GM10248 (cell line): ENCODE data around the gene FIS1.

Source experiments
- CTCF ChIA-PET: fragments of 300-600 bp; sonication (Branson Sonifier 250); formaldehyde crosslinking; extraction: SDS; loops from one replicate; lab custom pipeline; 2021; ENCODE audit warnings: antibody characterized with exemption; lab: Yijun Ruan, JAX
- POLR2A ChIA-PET: fragments of 350-650 bp; sonication (Branson Sonifier 250); formaldehyde crosslinking; extraction: SDS; loops from one replicate; lab custom pipeline; 2020; ENCODE audit warnings: antibody characterized with exemption; lab: Yijun Ruan, JAX
- DNase-seq: peaks from one replicate; pipeline ENCODE4 v3.0.0; 2012; ENCODE audit errors: extremely low spot score
- TF ChIP-seq, protein P1 (sequence below): IDR thresholded peaks from 2 replicates; pipeline ENCODE4 v1.5.1; 2012; ENCODE audit warnings: mild to moderate bottlenecking, low read depth; ENCODE audit errors: extremely low read depth, missing control alignments, control extremely low read depth

The FIS1 gene

DNA sequence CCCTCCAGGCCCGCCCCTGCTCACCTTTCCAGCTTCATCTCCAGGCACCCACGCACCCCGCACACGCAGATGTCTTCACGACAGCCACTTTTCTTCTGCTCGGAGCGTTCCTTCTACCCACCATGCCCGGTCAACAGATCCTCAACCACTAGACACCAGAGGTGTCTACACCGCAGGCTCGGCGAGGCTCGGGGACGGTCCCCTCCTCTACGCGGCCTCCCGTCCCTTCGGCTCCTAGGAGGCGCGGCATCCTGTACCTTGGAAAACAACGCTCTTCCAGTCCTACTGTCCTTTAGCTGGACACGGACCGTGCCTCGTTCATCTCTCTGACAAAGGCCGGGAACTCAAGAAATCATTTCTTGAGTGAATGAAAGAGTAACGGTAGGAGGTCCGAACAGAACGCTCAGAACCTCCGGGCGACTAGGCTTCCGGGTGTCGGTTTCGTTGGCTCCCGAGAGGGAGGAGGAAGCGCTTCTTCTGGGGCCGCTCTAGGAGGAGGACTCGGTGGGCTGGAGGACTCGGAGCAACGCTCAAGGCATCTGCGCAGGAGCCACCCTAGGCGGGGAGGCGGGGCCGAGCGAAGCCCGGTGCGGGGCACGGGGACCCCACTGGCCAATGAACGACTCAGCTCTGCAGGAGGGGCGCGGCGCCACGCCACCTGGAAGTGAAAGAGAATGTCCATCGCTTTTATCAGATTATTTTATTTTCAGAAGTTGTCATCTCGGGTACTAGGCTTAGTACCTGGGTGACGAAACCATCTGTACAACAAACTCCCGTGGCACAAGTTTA lies 7.2 kb upstream of the FIS1 start:
- ChIA-PET POLR2A (no interaction called here), CTCF (interaction anchor here (0.8 to 4.5 kb wide), 5 partner anchors 8 to 108 kb away, joined by 3 to 30 read pairs (median 7); partner anchors contain the start of genes FIS1 and ZNHIT1)
- TF ChIP-seq, protein P1, sequence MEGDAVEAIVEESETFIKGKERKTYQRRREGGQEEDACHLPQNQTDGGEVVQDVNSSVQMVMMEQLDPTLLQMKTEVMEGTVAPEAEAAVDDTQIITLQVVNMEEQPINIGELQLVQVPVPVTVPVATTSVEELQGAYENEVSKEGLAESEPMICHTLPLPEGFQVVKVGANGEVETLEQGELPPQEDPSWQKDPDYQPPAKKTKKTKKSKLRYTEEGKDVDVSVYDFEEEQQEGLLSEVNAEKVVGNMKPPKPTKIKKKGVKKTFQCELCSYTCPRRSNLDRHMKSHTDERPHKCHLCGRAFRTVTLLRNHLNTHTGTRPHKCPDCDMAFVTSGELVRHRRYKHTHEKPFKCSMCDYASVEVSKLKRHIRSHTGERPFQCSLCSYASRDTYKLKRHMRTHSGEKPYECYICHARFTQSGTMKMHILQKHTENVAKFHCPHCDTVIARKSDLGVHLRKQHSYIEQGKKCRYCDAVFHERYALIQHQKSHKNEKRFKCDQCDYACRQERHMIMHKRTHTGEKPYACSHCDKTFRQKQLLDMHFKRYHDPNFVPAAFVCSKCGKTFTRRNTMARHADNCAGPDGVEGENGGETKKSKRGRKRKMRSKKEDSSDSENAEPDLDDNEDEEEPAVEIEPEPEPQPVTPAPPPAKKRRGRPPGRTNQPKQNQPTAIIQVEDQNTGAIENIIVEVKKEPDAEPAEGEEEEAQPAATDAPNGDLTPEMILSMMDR, result no peak
- DNase-seq, result peak; percentile 98

DNA sequence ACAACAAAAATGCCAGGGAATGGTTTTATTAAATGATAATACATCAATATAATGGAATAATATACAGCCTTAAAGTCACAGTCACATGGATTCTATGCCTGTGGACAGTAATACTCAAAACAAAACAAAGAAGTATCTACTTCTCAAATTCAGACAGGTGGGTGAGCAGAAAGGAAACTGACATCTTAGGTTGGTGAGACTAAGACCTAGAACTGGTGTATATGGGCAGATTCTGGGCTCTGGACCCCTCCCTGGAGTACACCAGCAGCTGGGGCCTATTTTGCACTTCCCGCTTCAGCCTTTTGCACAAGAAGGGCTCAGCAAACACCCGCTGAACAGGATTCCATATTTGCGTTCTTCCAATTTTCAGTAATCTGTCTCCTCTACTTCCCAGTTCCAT lies 5.4 kb upstream of the FIS1 start:
- POLR2A ChIA-PET, result no interaction called here
- TF ChIP-seq, protein P1, result no peak
- CTCF ChIA-PET, result interaction anchor here (1.0 kb wide), 1 partner anchor 58 kb away, joined by 4 read pairs; no protein-coding TSS in a partner anchor

DNA sequence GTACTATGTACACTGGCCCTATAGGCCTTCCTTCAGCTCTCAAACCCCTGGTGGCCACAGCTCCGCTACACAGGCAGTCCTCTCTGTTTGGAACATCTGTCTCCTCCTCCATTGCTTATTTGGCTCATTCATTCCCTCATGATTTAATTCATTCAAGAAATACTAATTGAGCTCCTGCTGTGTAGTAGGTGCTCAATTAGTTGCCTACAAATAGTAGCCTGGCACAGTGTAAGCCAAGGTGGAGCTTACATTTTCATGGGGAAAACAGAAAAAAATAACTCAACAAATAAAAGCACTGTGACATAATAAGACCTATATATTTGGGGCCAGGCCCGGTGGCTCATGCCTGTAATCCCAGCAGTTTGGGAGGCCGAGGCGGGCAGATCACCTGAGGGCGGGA lies 3.4 kb upstream of the FIS1 start:
- ChIA-PET CTCF (interaction anchor here (1.0 kb wide), 1 partner anchor 35 kb away, joined by 4 read pairs; no protein-coding TSS in a partner anchor), POLR2A (no interaction called here)
- TF ChIP-seq, protein P1, result no peak
- no peak for DNase-seq

More for the DNA sequence above, 5.4 kb upstream of the FIS1 start:
- DNase-seq, result peak; percentile 60

DNA sequence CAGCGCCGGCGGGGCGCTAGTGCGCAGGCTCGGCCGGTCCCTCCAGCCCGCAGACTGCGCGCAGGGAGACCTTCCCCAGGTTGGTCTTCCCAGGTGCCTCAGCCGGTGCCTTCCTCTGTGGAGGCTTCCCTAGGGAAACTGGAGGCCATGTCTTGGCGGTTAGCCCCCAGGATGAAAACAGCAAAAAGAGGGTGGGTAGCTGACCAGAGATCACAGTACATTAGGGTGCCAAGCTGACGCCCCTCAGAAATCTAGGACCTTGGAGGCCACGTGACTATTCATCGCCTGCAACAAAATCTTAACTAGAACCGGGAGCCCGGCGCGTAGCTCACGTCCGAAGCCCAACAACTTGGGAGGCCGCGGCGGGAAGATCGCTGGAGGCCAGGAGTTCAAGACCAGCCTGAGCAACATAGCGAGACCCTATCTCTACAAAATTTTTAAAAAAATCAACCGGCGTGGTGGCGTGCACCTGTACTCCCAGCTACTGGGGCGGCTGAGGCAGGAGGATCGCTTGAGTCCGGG lies 327 bp upstream of the FIS1 start:
- ChIA-PET CTCF (interaction anchor here (0.9 to 5.1 kb wide), 15 partner anchors 9 to 355 kb away, joined by 3 to 68 read pairs (median 8); partner anchors contain the start of genes PLOD3, UFSP1 and ZNHIT1), POLR2A (interaction anchor here (1.3 kb wide), 1 partner anchor 16 kb away, joined by 3 read pairs; no protein-coding TSS in a partner anchor)
- TF ChIP-seq, protein P1, result no peak
- DNase-seq, result no peak

DNA sequence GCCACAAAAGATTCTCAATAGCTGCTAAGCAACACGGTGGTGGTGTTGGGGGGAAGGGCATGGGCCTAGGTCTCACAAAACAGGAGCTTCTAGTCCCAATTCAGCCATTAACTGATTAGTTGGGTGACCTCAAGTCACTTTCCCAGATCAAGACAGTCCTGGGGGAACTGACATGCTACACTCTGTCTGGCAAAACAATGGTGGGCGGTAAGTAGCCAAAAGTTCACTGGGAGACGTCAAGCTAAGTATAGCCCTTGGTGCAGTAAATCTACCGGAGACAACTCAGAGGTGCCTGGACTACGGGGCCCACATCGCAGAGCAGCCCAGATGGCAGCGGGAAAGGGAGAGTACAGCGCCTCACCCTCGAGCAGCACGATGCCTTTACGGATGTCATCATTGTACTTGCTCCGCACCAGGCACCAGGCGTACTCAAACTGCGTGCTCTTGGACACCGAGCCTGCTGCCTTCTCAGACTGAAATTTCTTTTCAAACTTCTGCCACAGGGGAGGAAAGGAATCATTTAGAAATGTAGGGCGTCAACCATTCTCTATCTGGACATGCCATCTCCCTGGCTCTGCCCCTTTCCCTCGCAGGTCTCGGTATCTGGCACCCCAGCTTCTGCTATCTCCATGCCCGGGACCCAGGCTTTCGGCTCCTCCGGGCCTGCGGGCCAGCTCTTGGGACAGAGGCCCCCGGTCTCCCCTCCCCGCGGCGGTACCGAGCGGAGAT lies 1.1 kb downstream of the FIS1 start:
- ChIA-PET POLR2A (interaction anchor here (1.0 to 1.4 kb wide), 3 partner anchors 11 to 26 kb away, joined by 3 to 6 read pairs (median 5); partner anchors contain the start of genes PLOD3 and ZNHIT1), CTCF (interaction anchor here (0.5 to 5.1 kb wide), 34 partner anchors 9 to 354 kb away, joined by 3 to 68 read pairs (median 5); partner anchors contain the start of genes PLOD3, UFSP1, VGF and ZNHIT1)
- peak; percentile 15 for DNase-seq
- TF ChIP-seq, protein P1, result peak; percentile 1
